OCI-M2 (cell line): ENCODE measurements around the gene DHRS9.
"Not testable (repeated sequence)": the region's sequence is repeated elsewhere in the genome, so short reads cannot be mapped to it uniquely, and the experiment has no call there.

Source experiments
- DNase-seq: peaks from one replicate; lab custom pipeline; 2025; ENCODE audit not compliant: unreplicated experiment; lab: John Stamatoyannopoulos, UW

Gene DHRS9

GRCh38 chr2:169069341-169069740 is at the start of gene DHRS9:
DHRS9 (plus strand) TSS chr2:169069563; CDS start chr2:169081582, 12,019 bp downstream.
- DNase-seq, result no peak

- no peak for DNase-seq
These were observed 46.2 kb upstream of the DHRS9 start for GRCh38 chr2:169023161-169023560.

- DNase-seq, result no peak
These were observed 43.3 kb upstream of the DHRS9 start for GRCh38 chr2:169026056-169026455.

- no peak for DNase-seq
These were observed 42.1 kb upstream of the DHRS9 start for GRCh38 chr2:169027234-169027633.

- DNase-seq, result no peak
These were observed 40.0 kb upstream of the DHRS9 start for GRCh38 chr2:169029341-169029740.

GRCh38 chr2:169031202-169031601 is 38.2 kb upstream of the DHRS9 start, which contains the start of gene ABCB11:
ABCB11 (minus strand) TSS chr2:169031324; CDS start chr2:169018125, 13,199 bp downstream.
- no peak for DNase-seq

GRCh38 chr2:169034256-169034655 is 35.1 kb upstream of the DHRS9 start:
- no peak for DNase-seq

GRCh38 chr2:169034984-169035544 is 34.3 kb upstream of the DHRS9 start:
- DNase-seq, result no peak

- DNase-seq, result no peak
These were observed 33.5 kb upstream of the DHRS9 start for GRCh38 chr2:169035887-169036286.

GRCh38 chr2:169036736-169037440 is 32.5 kb upstream of the DHRS9 start:
- no peak for DNase-seq

- no peak for DNase-seq
These were observed 31.0 kb upstream of the DHRS9 start for GRCh38 chr2:169038338-169038757.

- DNase-seq, result no peak
These were observed 29.7 kb upstream of the DHRS9 start for GRCh38 chr2:169039702-169040101.

GRCh38 chr2:169041594-169041993 is 27.8 kb upstream of the DHRS9 start:
- no peak for DNase-seq

- no peak for DNase-seq
These were observed 26.5 kb upstream of the DHRS9 start for GRCh38 chr2:169042856-169043255.

- no peak for DNase-seq
These were observed 22.8 kb upstream of the DHRS9 start for GRCh38 chr2:169046440-169047151.

GRCh38 chr2:169047256-169048250 is 21.8 kb upstream of the DHRS9 start:
- DNase-seq, result no peak

- DNase-seq, result no peak
These were observed 20.2 kb upstream of the DHRS9 start for GRCh38 chr2:169049142-169049541.

GRCh38 chr2:169050476-169051240 is 18.7 kb upstream of the DHRS9 start:
- no peak for DNase-seq

- not testable (repeated sequence) for DNase-seq
These were observed 14.8 kb upstream of the DHRS9 start for GRCh38 chr2:169054575-169054974.

GRCh38 chr2:169064199-169064598 is 5.2 kb upstream of the DHRS9 start:
- DNase-seq, result not testable (repeated sequence)
